GM21423 (cell line): ENCODE measurements around the gene PHKB.

Experiments
- ATAC-seq: cut with Tn5 transposase; IDR thresholded peaks from one replicate; pipeline ENCODE4 v1.9.1; 2021; ENCODE audit warnings: mild to moderate bottlenecking, moderate library complexity; ENCODE audit not compliant: unreplicated experiment

The PHKB gene

GRCh38 chr16:47613251-47613650 lies 152.1 kb downstream of the PHKB start:
- no peak for ATAC-seq

GRCh38 chr16:47617732-47618131 lies 156.6 kb downstream of the PHKB start:
- ATAC-seq, result no peak

- ATAC-seq, result no peak
Measured at GRCh38 chr16:47622451-47623176, 161.5 kb downstream of the PHKB start.

GRCh38 chr16:47624563-47624962 lies 163.4 kb downstream of the PHKB start:
- ATAC-seq, result no peak

GRCh38 chr16:47625115-47625567 lies 164.0 kb downstream of the PHKB start:
- ATAC-seq, result no peak

GRCh38 chr16:47626246-47626645 lies 165.1 kb downstream of the PHKB start:
- ATAC-seq, result no peak

- no peak for ATAC-seq
Measured at GRCh38 chr16:47627085-47627639, 166.0 kb downstream of the PHKB start.

GRCh38 chr16:47627721-47628120 lies 166.6 kb downstream of the PHKB start:
- ATAC-seq, result no peak

GRCh38 chr16:47631131-47631530 lies 170.0 kb downstream of the PHKB start:
- no peak for ATAC-seq

- no peak for ATAC-seq
Measured at GRCh38 chr16:47634126-47634525, 173.0 kb downstream of the PHKB start.

- no peak for ATAC-seq
Measured at GRCh38 chr16:47634727-47635126, 173.6 kb downstream of the PHKB start.

- ATAC-seq, result no peak
Measured at GRCh38 chr16:47636501-47637099, 175.5 kb downstream of the PHKB start.

GRCh38 chr16:47638175-47638574 lies 177.0 kb downstream of the PHKB start:
- ATAC-seq, result no peak

- no peak for ATAC-seq
Measured at GRCh38 chr16:47640661-47641060, 179.5 kb downstream of the PHKB start.

- ATAC-seq, result no peak
Measured at GRCh38 chr16:47643323-47644000, 182.3 kb downstream of the PHKB start.

- ATAC-seq, result no peak
Measured at GRCh38 chr16:47644166-47644565, 183.0 kb downstream of the PHKB start.

GRCh38 chr16:47644661-47645060 lies 183.5 kb downstream of the PHKB start:
- ATAC-seq, result no peak

- ATAC-seq, result no peak
Measured at GRCh38 chr16:47646914-47647313, 185.8 kb downstream of the PHKB start.

GRCh38 chr16:47657032-47657431 lies 195.9 kb downstream of the PHKB start:
- ATAC-seq, result no peak

GRCh38 chr16:47657977-47658376 lies 196.8 kb downstream of the PHKB start:
- no peak for ATAC-seq

- ATAC-seq, result no peak
Measured at GRCh38 chr16:47660540-47660939, 199.4 kb downstream of the PHKB start.
